MM.1S (cell line): ENCODE measurements around the gene TMEM45A.

Experiments
- CTCF ChIP-seq: fragments of 300-600 bp; sonication (generic); IDR thresholded peaks from 2 replicates; pipeline ENCODE4 v1.5.1; 2016; ENCODE audit warnings: antibody characterized with exemption, low read length, mixed read lengths
- EZH2 ChIP-seq: fragments of 300-600 bp; sonication (generic); optimal IDR thresholded peaks from 2 replicates; pipeline ENCODE3; 2017; ENCODE audit warnings: low read depth, mild to moderate bottlenecking, antibody characterized with exemption, low read length, mixed read lengths
- EZH2phosphoT487 ChIP-seq: fragments of 300-600 bp; sonication (generic); IDR thresholded peaks from 2 replicates; pipeline ENCODE4 v1.6.1; 2018; ENCODE audit warnings: antibody characterized with exemption, low read length

- TF ChIP-seq CTCF (no peak), EZH2phosphoT487 (no peak), EZH2 (no peak)
Measured at GRCh38 chr3:100602506-100603444, 110.4 kb downstream of the TMEM45A start.
